ENCODE results near the gene PCIF1.

DNA sequence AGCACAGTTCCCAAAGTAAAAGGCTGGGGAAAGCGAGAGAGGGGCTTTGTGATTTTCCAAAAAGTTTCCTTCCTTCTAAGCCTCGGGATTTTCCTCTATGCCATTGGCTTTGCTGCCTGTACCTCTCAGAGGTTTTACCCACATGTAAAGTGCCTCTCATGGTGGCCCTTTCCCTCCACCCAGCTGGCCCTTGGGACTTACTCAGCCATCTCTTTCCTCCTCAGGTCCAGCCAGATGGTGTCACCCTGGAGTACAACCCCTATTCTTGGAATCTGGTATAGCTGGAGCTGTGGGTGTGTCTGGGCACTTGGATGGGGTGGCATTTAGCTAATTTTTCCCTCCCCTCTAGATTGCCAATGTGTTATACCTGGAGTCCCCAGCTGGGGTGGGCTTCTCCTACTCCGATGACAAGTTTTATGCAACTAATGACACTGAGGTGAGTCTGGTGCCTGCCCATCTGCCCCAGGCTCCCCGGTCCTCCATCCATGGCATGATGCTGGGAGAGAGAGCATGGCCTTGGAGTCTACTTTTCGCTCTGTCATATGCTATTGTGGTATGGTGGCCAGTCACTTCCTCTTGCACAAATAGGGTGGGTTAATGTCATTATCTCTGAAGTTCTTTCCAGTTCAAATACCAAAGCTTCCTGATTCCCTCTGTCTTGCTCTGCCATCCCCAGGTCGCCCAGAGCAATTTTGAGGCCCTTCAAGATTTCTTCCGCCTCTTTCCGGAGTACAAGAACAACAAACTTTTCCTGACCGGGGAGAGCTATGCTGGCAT is 42.2 kb upstream of the PCIF1 start:
- TF ChIP-seq EZH2 (IDR thresholded peaks at IDR 0.05) = no peak
- TF ChIP-seq CTCF (IDR thresholded peaks at IDR 0.05) = no peak
